Mucosa of descending colon (tissue), 3 donors: ENCODE data around the gene SOHLH1. TPM values are rescaled to one million over a fixed set of nuclear protein-coding genes. Genes with fewer than 3 reads are reported as not detected.

Experiments
- ATAC-seq: fragments of 200-7000 bp; cut with Tn5 transposase; one replicate; pipeline ENCODE4 v1.9.1; 2020; ENCODE audit warnings: mild to moderate bottlenecking, moderate library complexity
- DNase-seq, 3 donors: peaks; one replicate each; pipeline ENCODE4 v3.0.0-alpha.2; 2020
- H3K36me3 ChIP-seq: fragments of 200-600 bp; one replicate; pipeline ENCODE4 v1.8.0; 2021; ENCODE audit warnings: low read depth, mild to moderate bottlenecking
- H3K4me1 ChIP-seq: fragments of 200-600 bp; one replicate; pipeline ENCODE4 v1.8.0; 2021; ENCODE audit warnings: low read depth, mild to moderate bottlenecking
- H3K4me3 ChIP-seq: fragments of 200-600 bp; one replicate; pipeline ENCODE4 v1.8.0; 2021; ENCODE audit warnings: mild to moderate bottlenecking
- H3K9me3 ChIP-seq: fragments of 200-600 bp; one replicate; pipeline ENCODE4 v1.8.0; 2021; ENCODE audit warnings: mild to moderate bottlenecking
- CTCF ChIP-seq: fragments of 200-600 bp; IDR thresholded peaks from one replicate; pipeline ENCODE4 v1.8.0; 2022; ENCODE audit warnings: antibody characterized with exemption, mild to moderate bottlenecking
- intact Hi-C, 2 donors: fragments of 100-400 bp; cut with DNase I in 1 of 2; cut with micrococcal nuclease in 1 of 2; formaldehyde crosslinking; loops; one replicate each; pipeline versions ENCODE4 v1.11.0 to v1.11.1; 2022; cut with DNase I, micrococcal nuclease
- total RNA-seq, 3 donors: library from RNA; stranded (reverse); fragmentation: NEBNext Ultra II Directional in 2 of 3; extraction: Animal tissue kit (Norgen Biotek cat#: 25700) in 2 of 3; gene quantifications; one replicate each; pipeline versions ENCODE4 v1.2.1 to v1.2.4, GENCODE V29; 2021 to 2023
- donor health status: DM: no; HTN: no; CAD: no; lungs with moderate emphysema.
- donor health status: DM: no; HTN: no; CAD: no.
- donor health status: DM: no; HTN: yes; CAD: no.

SOHLH1 gene
- total RNA-seq, 3 donors from 2014 or later: not detected

- intact Hi-C loops: no loop called here
- Histone ChIP-seq H3K9me3 (no peaks in the 10 kb centered on the region), H3K36me3 (no peaks in the 10 kb centered on the region), H3K4me1 (no peaks in the 10 kb centered on the region), H3K4me3 (no peak overlapping the region)
- ATAC-seq (no peak), DNase-seq (no peak)
- no peak for TF ChIP-seq CTCF
Measured at GRCh38 chr9:135657416-135657815, 41.9 kb downstream of the SOHLH1 start.

GRCh38 chr9:135655317-135655716, 44.0 kb downstream of the SOHLH1 start:
- ATAC-seq (no peak), DNase-seq (no peak)
- H3K9me3 ChIP-seq: no peaks in the 10 kb centered on the region
- no peaks in the 10 kb centered on the region for H3K4me1 ChIP-seq
- H3K4me3 ChIP-seq: no peak overlapping the region
- no peaks in the 10 kb centered on the region for H3K36me3 ChIP-seq
- intact Hi-C loops: no loop called here
- TF ChIP-seq CTCF: no peak

GRCh38 chr9:135650408-135650807, 48.9 kb downstream of the SOHLH1 start:
- no peaks in the 10 kb centered on the region for H3K4me1 ChIP-seq
- intact Hi-C loops: no loop called here
- TF ChIP-seq CTCF: no peak
- no peak for ATAC-seq
- H3K4me3 ChIP-seq: no peak overlapping the region
- H3K9me3 ChIP-seq: peaks cover 36% of the 10 kb centered on the region
- H3K36me3 ChIP-seq: no peaks in the 10 kb centered on the region
- no peak for DNase-seq

- Histone ChIP-seq H3K4me3 (no peak overlapping the region), H3K9me3 (peaks cover 45% of the 10 kb centered on the region), H3K36me3 (no peaks in the 10 kb centered on the region), H3K4me1 (no peaks in the 10 kb centered on the region)
- no peak for DNase-seq
- TF ChIP-seq CTCF: no peak
- no peak for ATAC-seq
- intact Hi-C loops: no loop called here
Measured at GRCh38 chr9:135649508-135649907, 49.8 kb downstream of the SOHLH1 start.

- Histone ChIP-seq H3K4me3 (no peak overlapping the region), H3K4me1 (no peaks in the 10 kb centered on the region), H3K36me3 (no peaks in the 10 kb centered on the region), H3K9me3 (peaks cover 50% of the 10 kb centered on the region)
- DNase-seq (no peak), ATAC-seq (no peak)
- TF ChIP-seq CTCF: no peak
- intact Hi-C loops: no loop called here
Measured at GRCh38 chr9:135648494-135649410, 50.5 kb downstream of the SOHLH1 start.
